HG03571 (cell line): Measurements from ENCODE around the gene SDC1.

ENCODE experiments used
- ATAC-seq: cut with Tn5 transposase; IDR thresholded peaks from one replicate; pipeline ENCODE4 v1.9.1; 2021; ENCODE audit not compliant: unreplicated experiment

SDC1 gene

GRCh38 chr2:20215183-20216040 lies 9.5 kb downstream of the SDC1 start:
- ATAC-seq = no peak

GRCh38 chr2:20214566-20215182 lies 10.3 kb downstream of the SDC1 start:
- no peak for ATAC-seq

GRCh38 chr2:20213651-20214565 lies 11.0 kb downstream of the SDC1 start:
- ATAC-seq = no peak

- no peak for ATAC-seq
These were observed 11.9 kb downstream of the SDC1 start for GRCh38 chr2:20212871-20213503.

GRCh38 chr2:20212459-20212870 lies 12.5 kb downstream of the SDC1 start:
- no peak for ATAC-seq

GRCh38 chr2:20211860-20212458 lies 13.0 kb downstream of the SDC1 start:
- ATAC-seq = no peak

- no peak for ATAC-seq
These were observed 13.5 kb downstream of the SDC1 start for GRCh38 chr2:20211420-20211819.

GRCh38 chr2:20210462-20210861 lies 14.5 kb downstream of the SDC1 start:
- ATAC-seq = no peak

- ATAC-seq = no peak
These were observed 15.4 kb downstream of the SDC1 start for GRCh38 chr2:20209373-20210109.

GRCh38 chr2:20208476-20208859 lies 16.5 kb downstream of the SDC1 start:
- no peak for ATAC-seq

GRCh38 chr2:20207051-20207450 lies 17.9 kb downstream of the SDC1 start:
- no peak for ATAC-seq

GRCh38 chr2:20205915-20206524 lies 18.9 kb downstream of the SDC1 start:
- ATAC-seq = no peak

- ATAC-seq = no peak
These were observed 19.9 kb downstream of the SDC1 start for GRCh38 chr2:20205069-20205468.

- ATAC-seq = no peak
These were observed 21.3 kb downstream of the SDC1 start for GRCh38 chr2:20203521-20204225.

- no peak for ATAC-seq
These were observed 21.9 kb downstream of the SDC1 start for GRCh38 chr2:20203072-20203471.

- ATAC-seq = no peak
These were observed 23.3 kb downstream of the SDC1 start for GRCh38 chr2:20201671-20202070.

- no peak for ATAC-seq
These were observed 24.0 kb downstream of the SDC1 start for GRCh38 chr2:20200697-20201555.
